ENCODE results near the gene PCSK4. TPM values are rescaled to one million over a fixed set of nuclear protein-coding genes. Genes with fewer than 3 reads are reported as not detected.
"Not testable (repeated sequence)": the region's sequence is repeated elsewhere in the genome, so short reads cannot be mapped to it uniquely, and the experiment has no call there.

PCSK4 gene
- total RNA-seq, 1 experiment from 2014 or later = 3.9 TPM

- intact Hi-C loops (cut with micrococcal nuclease) = no loop called here
- H3K27me3 ChIP-seq (ENCODE audit: low read length) = no peaks in the 10 kb centered on the region
- TF ChIP-seq EZH2 (IDR thresholded peaks at IDR 0.05; ENCODE audit: low read length, unreplicated experiment) = no peak
- ChIA-PET POLR2A (ENCODE audit: unreplicated experiment) (no interaction called here), CTCF (no interaction called here)
- no peaks in the 10 kb centered on the region for H3K9me2 ChIP-seq (replicated peaks; ENCODE audit: low read length)
- H2AFZ ChIP-seq (ENCODE audit: low read length) = no peak overlapping the region
- H3K4me1 ChIP-seq (ENCODE audit: insufficient read depth, low read length) = no peaks in the 10 kb centered on the region
- no peaks in the 10 kb centered on the region for H3K9me3 ChIP-seq (ENCODE audit: low read length)
- H3K36me3 ChIP-seq (ENCODE audit: low read depth, low read length) = no peaks in the 10 kb centered on the region
- ATAC-seq = no peak
- no peak for DNase-seq
- no peaks in the 10 kb centered on the region for H3F3A ChIP-seq (ENCODE audit: low read length, unreplicated experiment)
- no peaks in the 10 kb centered on the region for H4K20me1 ChIP-seq (ENCODE audit: low read length)
- H3K79me2 ChIP-seq (ENCODE audit: low read length) = no peaks in the 10 kb centered on the region
- H3K4me3 ChIP-seq (ENCODE audit: low read length) = no peak overlapping the region
- no peak overlapping the region for H3K4me2 ChIP-seq (ENCODE audit: low read length)
- H3K9ac ChIP-seq (ENCODE audit: low read length) = no peak overlapping the region
- no peak overlapping the region for H3K27ac ChIP-seq (ENCODE audit: low read length)
- no TSS peak for BruUV-seq (replicated peaks)
Observed at GRCh38 chr19:1534972-1535371, 44.8 kb upstream of the PCSK4 start.

GRCh38 chr19:1533510-1534150, 43.5 kb upstream of the PCSK4 start:
- H2AFZ ChIP-seq (ENCODE audit: low read length) = no peak overlapping the region
- H3K9me3 ChIP-seq (ENCODE audit: low read length) = no peaks in the 10 kb centered on the region
- intact Hi-C loops (cut with micrococcal nuclease) = no loop called here
- no peak for TF ChIP-seq EZH2 (IDR thresholded peaks at IDR 0.05; ENCODE audit: low read length, unreplicated experiment)
- ATAC-seq (no peak), DNase-seq (no peak)
- no peak overlapping the region for H3K4me3 ChIP-seq (ENCODE audit: low read length)
- BruUV-seq (replicated peaks) = no TSS peak
- CTCF ChIA-PET = interaction anchor here (0.6 kb wide), 1 partner anchor 13 kb away, joined by 5 read pairs; no protein-coding TSS in a partner anchor
- H3K4me1 ChIP-seq (ENCODE audit: insufficient read depth, low read length) = no peaks in the 10 kb centered on the region
- no peak overlapping the region for H3K27ac ChIP-seq (ENCODE audit: low read length)
- H3K27me3 ChIP-seq (ENCODE audit: low read length) = no peaks in the 10 kb centered on the region
- no peak overlapping the region for H3K4me2 ChIP-seq (ENCODE audit: low read length)
- POLR2A ChIA-PET (ENCODE audit: unreplicated experiment) = no interaction called here
- H4K20me1 ChIP-seq (ENCODE audit: low read length) = no peaks in the 10 kb centered on the region
- H3K36me3 ChIP-seq (ENCODE audit: low read depth, low read length) = no peaks in the 10 kb centered on the region
- H3F3A ChIP-seq (ENCODE audit: low read length, unreplicated experiment) = no peaks in the 10 kb centered on the region
- H3K79me2 ChIP-seq (ENCODE audit: low read length) = no peaks in the 10 kb centered on the region
- H3K9me2 ChIP-seq (replicated peaks; ENCODE audit: low read length) = no peaks in the 10 kb centered on the region
- no peak overlapping the region for H3K9ac ChIP-seq (ENCODE audit: low read length)

GRCh38 chr19:1532003-1532402, 41.9 kb upstream of the PCSK4 start:
- Histone ChIP-seq H4K20me1 (ENCODE audit: low read length) (no peaks in the 10 kb centered on the region), H3F3A (ENCODE audit: low read length, unreplicated experiment) (no peaks in the 10 kb centered on the region), H3K9me3 (ENCODE audit: low read length) (no peaks in the 10 kb centered on the region), H3K79me2 (ENCODE audit: low read length) (no peaks in the 10 kb centered on the region), H3K4me3 (ENCODE audit: low read length) (no peak overlapping the region), H2AFZ (ENCODE audit: low read length) (no peak overlapping the region), H3K9ac (ENCODE audit: low read length) (no peak overlapping the region), H3K27ac (ENCODE audit: low read length) (no peak overlapping the region), H3K9me2 (replicated peaks; ENCODE audit: low read length) (no peaks in the 10 kb centered on the region), H3K4me2 (ENCODE audit: low read length) (no peak overlapping the region), H3K27me3 (ENCODE audit: low read length) (no peaks in the 10 kb centered on the region), H3K36me3 (ENCODE audit: low read depth, low read length) (no peaks in the 10 kb centered on the region), H3K4me1 (ENCODE audit: insufficient read depth, low read length) (no peaks in the 10 kb centered on the region)
- TF ChIP-seq EZH2 (IDR thresholded peaks at IDR 0.05; ENCODE audit: low read length, unreplicated experiment) (no peak), CTCF (conservative IDR thresholded peaks at IDR 0.05; ENCODE audit: low read depth, low read length) (no peak), EZH2phosphoT487 (IDR thresholded peaks at IDR 0.05; ENCODE audit: borderline replicate concordance, low read length) (no peak)
- intact Hi-C loops (cut with micrococcal nuclease) = no loop called here
- no TSS peak for BruUV-seq (replicated peaks)
- ChIA-PET CTCF (no interaction called here), POLR2A (ENCODE audit: unreplicated experiment) (no interaction called here)
- DNase-seq (no peak), ATAC-seq (no peak)

GRCh38 chr19:1531587-1531986, 41.4 kb upstream of the PCSK4 start:
- TF ChIP-seq EZH2phosphoT487 (IDR thresholded peaks at IDR 0.05; ENCODE audit: borderline replicate concordance, low read length) = no peak
- no peak for TF ChIP-seq CTCF (conservative IDR thresholded peaks at IDR 0.05; ENCODE audit: low read depth, low read length)
- TF ChIP-seq EZH2 (IDR thresholded peaks at IDR 0.05; ENCODE audit: low read length, unreplicated experiment) = no peak
- CTCF ChIA-PET = no interaction called here
- DNase-seq (no peak), ATAC-seq (no peak)
- no TSS peak for BruUV-seq (replicated peaks)
- no peaks in the 10 kb centered on the region for H4K20me1 ChIP-seq (ENCODE audit: low read length)
- H3K4me3 ChIP-seq (ENCODE audit: low read length) = no peak overlapping the region
- POLR2A ChIA-PET (ENCODE audit: unreplicated experiment) = no interaction called here
- no peaks in the 10 kb centered on the region for H3K36me3 ChIP-seq (ENCODE audit: low read depth, low read length)
- no peaks in the 10 kb centered on the region for H3F3A ChIP-seq (ENCODE audit: low read length, unreplicated experiment)
- no peak overlapping the region for H3K9ac ChIP-seq (ENCODE audit: low read length)
- H3K4me2 ChIP-seq (ENCODE audit: low read length) = no peak overlapping the region
- intact Hi-C loops (cut with micrococcal nuclease) = no loop called here
- no peak overlapping the region for H3K27ac ChIP-seq (ENCODE audit: low read length)
- H3K9me3 ChIP-seq (ENCODE audit: low read length) = no peaks in the 10 kb centered on the region
- no peak overlapping the region for H2AFZ ChIP-seq (ENCODE audit: low read length)
- no peaks in the 10 kb centered on the region for H3K27me3 ChIP-seq (ENCODE audit: low read length)
- no peaks in the 10 kb centered on the region for H3K9me2 ChIP-seq (replicated peaks; ENCODE audit: low read length)
- H3K4me1 ChIP-seq (ENCODE audit: insufficient read depth, low read length) = no peaks in the 10 kb centered on the region
- H3K79me2 ChIP-seq (ENCODE audit: low read length) = no peaks in the 10 kb centered on the region

- H3K27me3 ChIP-seq (ENCODE audit: low read length); intact Hi-C loops (cut with micrococcal nuclease); H3K79me2 ChIP-seq (ENCODE audit: low read length); POLR2A ChIA-PET (ENCODE audit: unreplicated experiment); H3K27ac ChIP-seq (ENCODE audit: low read length); H3K36me3 ChIP-seq (ENCODE audit: low read depth, low read length); H3K4me2 ChIP-seq (ENCODE audit: low read length); H3K9me2 ChIP-seq (replicated peaks; ENCODE audit: low read length); H3K9me3 ChIP-seq (ENCODE audit: low read length); H3K9ac ChIP-seq (ENCODE audit: low read length); H3F3A ChIP-seq (ENCODE audit: low read length, unreplicated experiment); H3K4me3 ChIP-seq (ENCODE audit: low read length); DNase-seq; H4K20me1 ChIP-seq (ENCODE audit: low read length); H3K4me1 ChIP-seq (ENCODE audit: insufficient read depth, low read length); CTCF ChIA-PET; ATAC-seq; BruUV-seq (replicated peaks); H2AFZ ChIP-seq (ENCODE audit: low read length): not testable (repeated sequence)
Observed at GRCh38 chr19:1530856-1531255, 40.7 kb upstream of the PCSK4 start.
